Measurements from ENCODE around the gene ZMYND10.
A peak's percentile ranks its signal among the peaks of the same experiment; 100 is the strongest.
"Not testable (repeated sequence)": the region's sequence is repeated elsewhere in the genome, so short reads cannot be mapped to it uniquely, and the experiment has no call there.

The ZMYND10 gene

DNA sequence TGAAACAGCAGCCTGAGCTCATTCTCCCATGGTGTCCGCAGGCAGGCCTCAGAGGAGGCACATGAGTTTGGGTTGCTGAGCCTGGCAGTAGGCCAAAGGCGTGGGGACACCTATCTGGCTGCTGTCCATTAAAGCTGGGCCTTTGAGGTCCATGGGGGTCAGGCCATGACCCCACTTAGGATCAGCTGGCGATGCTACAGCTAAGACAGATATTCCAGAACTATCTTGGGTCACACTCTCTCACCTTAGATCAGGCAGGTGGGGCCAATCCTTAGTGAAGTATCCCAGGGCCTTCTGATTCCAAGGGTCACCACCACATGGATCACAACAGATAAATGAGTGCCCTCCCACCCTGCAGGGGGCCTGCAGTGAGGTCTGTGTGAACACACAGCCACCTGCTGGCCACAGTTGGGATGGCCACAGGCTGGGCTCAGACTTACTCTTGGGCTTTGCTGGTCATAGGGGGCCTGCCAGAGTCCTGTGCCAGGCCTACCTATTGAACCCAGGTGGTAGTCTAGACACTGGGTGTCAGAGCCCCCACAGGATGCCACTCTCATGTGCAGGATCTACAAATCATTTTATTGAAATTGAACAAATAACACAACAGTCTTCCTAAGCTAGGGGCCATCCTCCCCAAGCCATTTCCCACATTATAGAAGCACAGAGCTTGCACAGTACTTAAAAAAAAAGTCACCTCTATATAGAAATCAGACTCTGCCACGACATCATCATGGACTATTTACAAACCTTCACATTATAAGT lies 21.0 kb downstream of the ZMYND10 start:
- DNase-seq, result peak; percentile 58 to 68

- no peak for DNase-seq
Observed at GRCh38 chr3:50323614-50324199, 21.8 kb downstream of the ZMYND10 start.

DNA sequence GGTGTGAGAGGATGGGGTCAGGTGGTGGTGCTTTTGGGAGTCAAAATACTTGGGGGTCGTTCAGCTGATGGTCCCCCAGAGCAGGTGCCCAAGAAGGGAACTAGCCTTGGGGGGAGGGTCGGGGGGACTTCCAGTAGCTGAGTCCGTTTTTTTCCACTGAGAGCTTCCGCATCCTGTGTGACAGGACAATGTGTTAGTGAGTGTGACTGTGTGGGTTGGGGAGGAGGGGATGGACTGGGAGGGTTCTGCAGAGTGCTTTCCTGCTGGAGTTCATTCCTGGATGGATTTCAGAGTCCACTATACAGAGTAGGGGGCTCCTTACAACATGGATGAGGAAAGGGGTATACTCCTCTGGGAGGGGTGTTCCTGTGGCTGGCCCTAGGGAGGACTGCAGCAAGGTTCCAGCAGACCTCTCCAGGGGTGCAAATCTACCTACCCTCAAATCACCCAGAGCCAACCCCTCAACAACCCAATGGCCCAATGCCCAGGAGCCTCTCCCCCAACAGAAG lies 22.4 kb downstream of the ZMYND10 start:
- no peak for DNase-seq

GRCh38 chr3:50322386-50323091 lies 23.0 kb downstream of the ZMYND10 start, which contains the start of gene HYAL2:
TSS of gene HYAL2 (minus strand) at chr3:50322745. CDS start at chr3:50320489, 2,256 bp downstream.
- no peak for DNase-seq

DNA sequence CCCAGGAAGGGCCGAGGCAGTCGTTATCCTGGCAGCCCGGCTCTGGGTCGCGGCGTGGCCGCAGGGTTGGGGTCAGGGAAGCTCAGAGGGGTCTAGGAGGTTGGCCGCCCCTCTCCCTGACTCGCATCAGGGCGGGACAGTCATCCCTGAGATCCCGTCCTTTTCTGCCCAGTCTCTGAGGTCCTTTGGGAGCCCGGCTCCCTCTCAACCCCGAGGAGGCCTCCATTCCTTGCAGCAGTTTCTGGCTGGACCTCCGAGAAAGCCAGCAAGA lies 23.5 kb downstream of the ZMYND10 start:
- no peak for DNase-seq

DNA sequence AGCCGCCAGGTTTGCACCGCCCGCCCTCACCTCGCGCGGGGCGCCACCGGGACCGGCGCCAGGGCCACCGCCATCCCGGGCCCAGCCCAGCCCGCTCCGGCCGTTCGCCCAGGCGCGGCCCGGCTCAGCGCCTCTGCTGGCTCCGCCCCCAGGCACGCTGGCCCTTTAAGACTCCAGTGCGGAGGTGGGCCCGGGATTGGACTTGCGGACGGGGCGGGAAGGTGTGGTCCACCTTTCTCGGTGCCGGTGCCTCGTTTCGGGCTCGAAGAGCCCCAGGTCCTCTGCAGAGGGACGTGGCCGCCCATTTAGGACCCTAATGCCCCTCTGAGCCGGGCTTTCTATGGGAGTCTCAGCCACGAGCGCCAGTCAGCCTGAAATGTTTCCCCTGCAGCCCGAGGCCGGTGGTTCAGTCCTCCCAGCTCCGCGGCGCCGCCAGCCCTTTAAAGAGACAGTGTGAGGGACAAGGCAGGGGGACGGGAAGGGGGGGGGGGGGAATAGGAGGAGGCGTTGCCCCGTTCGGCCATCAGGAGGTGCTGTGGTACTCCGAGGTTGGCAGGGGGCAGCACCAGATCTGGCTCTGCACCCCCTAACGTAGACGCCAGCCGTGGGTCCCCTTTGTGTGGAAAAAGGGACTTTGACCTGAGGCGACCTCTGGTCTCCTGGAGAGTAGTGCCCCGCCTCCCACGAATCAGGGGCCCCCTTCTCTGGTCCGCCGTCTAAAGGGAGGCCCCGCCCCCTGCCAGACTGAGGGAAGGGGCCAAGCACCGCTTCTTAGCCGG lies 24.0 kb downstream of the ZMYND10 start:
- peak; percentile 83 to 86 for DNase-seq

GRCh38 chr3:50320853-50321335 lies 24.6 kb downstream of the ZMYND10 start:
- peak; percentile 55 to 56 for DNase-seq

DNA sequence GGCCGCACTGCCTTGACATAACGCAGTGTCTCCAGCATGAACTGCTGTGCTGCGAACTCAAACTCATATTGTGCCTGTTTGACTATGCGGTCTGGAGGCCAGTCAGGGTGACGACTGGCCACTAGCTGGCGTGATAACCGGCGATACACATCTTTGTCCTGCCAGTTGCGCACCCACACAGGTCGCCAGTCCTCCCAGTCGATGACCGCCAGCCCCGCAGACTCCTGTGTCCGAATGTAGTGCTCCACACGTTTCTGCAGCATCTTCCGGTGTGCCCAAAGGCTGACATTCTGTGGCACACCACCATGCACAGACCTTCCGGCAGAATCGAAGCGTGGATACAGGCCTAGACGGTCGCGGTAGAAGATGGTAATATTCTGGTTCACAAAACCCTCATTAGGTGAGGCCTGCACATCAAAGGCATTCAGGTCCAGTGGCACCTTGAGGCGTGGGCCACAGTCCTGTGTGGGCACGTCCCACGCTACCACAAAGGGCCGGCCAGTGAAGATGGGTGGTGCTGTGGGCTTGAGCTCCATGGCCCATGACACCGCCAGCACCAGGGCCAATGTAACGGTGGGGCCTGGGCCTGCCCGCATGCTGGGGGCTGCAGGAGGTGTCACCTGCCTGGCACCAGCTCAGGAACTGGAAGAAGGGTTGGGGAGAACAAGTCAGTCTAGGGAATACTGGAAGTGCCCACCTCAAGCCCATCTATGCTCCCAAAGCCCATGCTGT lies 25.5 kb downstream of the ZMYND10 start:
- no peak for DNase-seq

DNA sequence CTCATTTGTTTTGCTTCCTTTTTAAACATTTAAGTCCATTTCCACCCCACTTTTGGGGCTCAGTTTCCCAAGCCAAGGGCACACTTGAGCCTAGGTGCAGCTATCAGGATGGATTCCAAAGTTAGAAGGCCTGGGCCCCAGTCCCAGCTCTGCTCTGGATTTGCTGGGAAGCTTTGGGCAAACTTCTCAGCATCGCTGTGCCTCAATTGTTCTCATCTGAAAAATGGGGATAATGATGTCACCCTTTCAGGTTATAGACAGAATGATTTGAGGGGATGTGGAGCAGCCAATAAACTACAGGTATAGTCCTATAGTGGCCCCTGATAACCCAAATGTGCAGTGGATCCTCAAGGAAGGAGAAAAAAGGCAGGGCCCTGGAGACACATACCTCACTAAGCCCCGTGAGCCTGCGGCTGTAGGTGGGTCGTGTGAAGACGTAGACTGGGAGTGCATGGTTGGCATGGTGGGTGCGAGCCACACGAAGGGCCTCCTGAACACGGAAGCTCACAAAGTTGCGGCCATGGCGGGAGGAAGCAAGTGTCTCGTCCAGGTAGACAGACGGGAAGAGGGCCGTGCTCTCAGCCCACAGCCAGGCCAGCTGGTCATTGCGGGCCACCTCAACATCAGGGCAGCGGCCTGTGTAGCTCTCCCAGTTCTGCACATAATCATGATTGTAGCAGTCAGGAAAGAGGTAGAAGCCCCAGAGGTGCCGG lies 26.2 kb downstream of the ZMYND10 start:
- DNase-seq, result no peak

DNA sequence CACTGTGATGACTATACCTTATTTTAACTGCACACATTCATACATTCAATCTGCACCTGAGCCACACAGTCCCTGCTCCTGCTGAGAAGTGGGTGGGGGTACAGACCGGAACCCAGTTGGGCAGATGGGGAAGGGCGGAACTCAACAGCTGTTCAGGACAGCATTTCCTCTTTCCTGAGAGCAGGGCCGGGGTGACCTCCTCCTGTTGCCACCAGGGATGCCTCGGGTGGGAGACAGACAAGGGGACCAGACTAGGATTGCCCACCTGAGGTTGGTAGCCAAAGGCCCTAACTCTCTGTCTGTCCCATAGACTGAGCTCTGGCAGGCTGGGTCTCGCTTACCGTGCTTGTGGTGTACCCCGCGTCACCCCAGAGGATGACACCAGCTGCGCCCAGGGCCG lies 26.9 kb downstream of the ZMYND10 start:
- no peak for DNase-seq

DNA sequence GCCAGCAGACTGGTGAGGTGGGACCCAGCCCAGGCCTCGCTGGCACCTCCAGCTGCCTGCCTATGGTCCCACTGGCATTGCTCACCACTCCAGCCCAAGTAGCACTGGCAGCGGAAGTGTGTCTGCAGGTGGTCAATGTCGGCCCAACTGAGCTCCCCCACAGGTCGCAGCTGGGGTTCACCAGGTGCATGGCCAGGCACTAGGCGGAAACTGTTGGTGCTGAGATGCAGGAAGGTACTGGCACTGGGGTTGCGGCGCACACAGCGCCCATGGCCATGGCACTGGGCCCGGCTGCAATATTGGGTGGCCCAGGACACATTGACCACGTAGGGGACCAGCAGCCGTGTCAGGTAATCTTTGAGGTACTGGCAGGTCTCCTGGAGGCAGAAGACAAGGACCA lies 27.4 kb downstream of the ZMYND10 start:
- no peak for DNase-seq

DNA sequence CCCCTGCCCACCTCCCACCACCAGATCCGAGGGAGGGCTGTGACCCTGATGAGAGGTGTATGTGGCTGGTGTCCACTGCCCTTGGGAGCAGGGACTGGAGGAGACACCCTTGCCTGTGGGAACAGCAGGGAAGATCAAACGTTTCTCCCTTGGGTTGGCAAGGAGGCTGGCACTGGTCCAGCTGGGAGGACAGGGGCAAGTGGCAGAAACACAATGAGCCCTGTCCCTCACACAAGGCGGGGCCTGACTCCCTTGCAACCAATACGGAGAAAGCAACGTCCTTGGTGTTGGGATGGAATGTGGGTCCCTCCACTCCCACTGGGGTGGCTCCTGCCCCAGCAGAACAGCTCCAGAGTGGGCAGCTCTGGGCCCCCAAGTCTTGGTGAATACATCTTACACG lies 28.2 kb downstream of the ZMYND10 start:
- DNase-seq, result no peak

GRCh38 chr3:50316657-50317242 lies 28.8 kb downstream of the ZMYND10 start:
- no peak for DNase-seq

GRCh38 chr3:50314816-50315215 lies 30.7 kb downstream of the ZMYND10 start:
- no peak for DNase-seq

GRCh38 chr3:50314342-50314741 lies 31.2 kb downstream of the ZMYND10 start:
- no peak for DNase-seq

GRCh38 chr3:50312041-50312440 lies 33.5 kb downstream of the ZMYND10 start:
- not testable (repeated sequence) for DNase-seq

- no peak for DNase-seq
Observed at GRCh38 chr3:50304601-50305000, 40.9 kb downstream of the ZMYND10 start.

GRCh38 chr3:50303013-50303815 lies 42.3 kb downstream of the ZMYND10 start, which contains the start of gene HYAL1:
TSS of gene HYAL1 (minus strand) at chr3:50303574. CDS start at chr3:50302956, 618 bp downstream.
- peak in 1 of 2 experiments; percentile 21 for DNase-seq

GRCh38 chr3:50302095-50303012 lies 43.2 kb downstream of the ZMYND10 start:
- DNase-seq, result no peak

All from AML-193 (cell line).